NB4 (cell line): ENCODE data around the gene NYNRIN.

Experiments
- POLR2A ChIP-seq: IDR thresholded peaks from 2 replicates; pipeline ENCODE4 v1.6.1; 2011; ENCODE audit warnings: mild to moderate bottlenecking; ENCODE audit not compliant: insufficient read length; ENCODE audit errors: extremely low read depth
- TF ChIP-seq, protein P1 (sequence below): IDR thresholded peaks from one replicate; pipeline ENCODE4 v1.5.1; 2012; ENCODE audit warnings: low read depth, low read length

DNA sequence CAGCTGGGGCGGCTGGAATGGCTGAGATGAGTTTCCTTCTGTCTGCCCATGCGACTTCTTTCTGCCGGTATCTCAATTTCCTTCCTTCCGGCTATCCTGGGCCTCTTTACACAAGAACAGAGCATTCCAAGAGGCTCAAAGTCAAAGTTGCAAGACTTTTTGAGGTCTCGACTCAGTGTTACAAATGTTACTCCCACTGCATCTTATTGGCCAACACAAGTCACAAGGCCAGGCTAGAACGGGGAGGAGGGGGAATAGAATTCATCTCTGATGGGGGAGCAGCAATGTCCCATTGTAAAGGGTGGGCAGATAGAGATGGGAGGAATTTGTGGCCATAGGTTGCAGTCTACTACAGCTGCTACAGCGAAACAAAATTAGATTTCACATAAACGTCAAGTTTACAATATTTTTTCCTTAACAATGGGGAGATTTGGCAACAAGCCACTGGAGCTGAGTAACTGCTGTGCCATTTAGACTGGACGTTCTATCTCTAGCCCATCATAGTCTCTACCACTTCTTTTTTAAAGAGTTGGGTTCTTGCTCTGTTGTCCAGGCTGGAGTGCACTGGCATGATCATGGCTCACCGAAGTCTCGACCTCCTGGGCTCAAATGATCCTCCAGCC is 9.5 kb upstream of the NYNRIN start:
- TF ChIP-seq, protein P1, sequence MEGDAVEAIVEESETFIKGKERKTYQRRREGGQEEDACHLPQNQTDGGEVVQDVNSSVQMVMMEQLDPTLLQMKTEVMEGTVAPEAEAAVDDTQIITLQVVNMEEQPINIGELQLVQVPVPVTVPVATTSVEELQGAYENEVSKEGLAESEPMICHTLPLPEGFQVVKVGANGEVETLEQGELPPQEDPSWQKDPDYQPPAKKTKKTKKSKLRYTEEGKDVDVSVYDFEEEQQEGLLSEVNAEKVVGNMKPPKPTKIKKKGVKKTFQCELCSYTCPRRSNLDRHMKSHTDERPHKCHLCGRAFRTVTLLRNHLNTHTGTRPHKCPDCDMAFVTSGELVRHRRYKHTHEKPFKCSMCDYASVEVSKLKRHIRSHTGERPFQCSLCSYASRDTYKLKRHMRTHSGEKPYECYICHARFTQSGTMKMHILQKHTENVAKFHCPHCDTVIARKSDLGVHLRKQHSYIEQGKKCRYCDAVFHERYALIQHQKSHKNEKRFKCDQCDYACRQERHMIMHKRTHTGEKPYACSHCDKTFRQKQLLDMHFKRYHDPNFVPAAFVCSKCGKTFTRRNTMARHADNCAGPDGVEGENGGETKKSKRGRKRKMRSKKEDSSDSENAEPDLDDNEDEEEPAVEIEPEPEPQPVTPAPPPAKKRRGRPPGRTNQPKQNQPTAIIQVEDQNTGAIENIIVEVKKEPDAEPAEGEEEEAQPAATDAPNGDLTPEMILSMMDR = no peak
- no peak for TF ChIP-seq POLR2A
